Measurements from ENCODE around the gene CD48. TPM values are rescaled to one million over a fixed set of nuclear protein-coding genes. Genes with fewer than 3 reads are reported as not detected.

The CD48 gene
- total RNA-seq, 1 donor from 2014 or later, result not detected

- H3K27ac Mint-ChIP-seq (ENCODE audit: unreplicated experiment), result no peak overlapping the region
- H3K4me1 Mint-ChIP-seq (ENCODE audit: low read depth, unreplicated experiment), result no peaks in the 10 kb centered on the region
Observed at GRCh38 chr1:160745551-160745950, 33.9 kb upstream of the CD48 start.

DNA sequence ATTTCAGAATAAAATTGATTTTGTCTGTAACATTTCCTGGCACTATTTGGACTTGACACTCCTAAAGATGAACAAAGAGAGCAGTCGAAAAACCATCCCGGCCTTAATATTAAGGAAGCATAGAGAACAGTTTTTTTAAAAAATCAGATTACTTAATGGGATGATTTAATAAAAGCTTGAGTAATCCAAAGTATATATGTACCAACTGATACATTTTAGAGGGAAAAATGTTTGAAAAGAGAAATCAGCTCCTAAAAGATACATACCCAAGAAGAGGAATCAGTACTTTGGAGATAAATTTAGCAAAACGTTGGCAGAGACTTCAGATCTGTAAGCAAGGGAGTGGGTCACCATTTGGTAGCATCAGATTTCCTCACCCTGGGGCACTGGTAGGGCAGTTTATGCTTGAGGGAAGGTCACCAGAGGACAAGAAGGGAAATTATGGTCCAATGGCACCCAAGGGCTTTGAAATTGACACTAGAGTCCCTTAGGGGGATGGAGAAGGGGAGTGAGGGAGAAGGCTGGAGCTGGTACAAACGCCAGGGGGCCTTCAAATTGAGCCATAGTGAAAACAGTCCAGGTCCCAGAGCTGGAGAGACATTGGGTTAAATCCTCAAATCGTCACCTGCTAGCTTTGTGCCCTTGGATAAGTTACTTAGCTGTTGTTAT, 33.4 kb upstream of the CD48 start:
- Mint-ChIP-seq H3K27ac (ENCODE audit: unreplicated experiment) (no peak overlapping the region), H3K4me1 (ENCODE audit: low read depth, unreplicated experiment) (no peaks in the 10 kb centered on the region), H3K9me3 (ENCODE audit: unreplicated experiment) (peaks cover 2% of the 10 kb centered on the region), H3K4me3 (ENCODE audit: unreplicated experiment) (no peak overlapping the region), H3K27me3 (ENCODE audit: unreplicated experiment) (peaks cover 2% of the 10 kb centered on the region), H3K36me3 (ENCODE audit: unreplicated experiment) (no peaks in the 10 kb centered on the region)
- no peak for DNase-seq
- TF ChIP-seq, protein P1, sequence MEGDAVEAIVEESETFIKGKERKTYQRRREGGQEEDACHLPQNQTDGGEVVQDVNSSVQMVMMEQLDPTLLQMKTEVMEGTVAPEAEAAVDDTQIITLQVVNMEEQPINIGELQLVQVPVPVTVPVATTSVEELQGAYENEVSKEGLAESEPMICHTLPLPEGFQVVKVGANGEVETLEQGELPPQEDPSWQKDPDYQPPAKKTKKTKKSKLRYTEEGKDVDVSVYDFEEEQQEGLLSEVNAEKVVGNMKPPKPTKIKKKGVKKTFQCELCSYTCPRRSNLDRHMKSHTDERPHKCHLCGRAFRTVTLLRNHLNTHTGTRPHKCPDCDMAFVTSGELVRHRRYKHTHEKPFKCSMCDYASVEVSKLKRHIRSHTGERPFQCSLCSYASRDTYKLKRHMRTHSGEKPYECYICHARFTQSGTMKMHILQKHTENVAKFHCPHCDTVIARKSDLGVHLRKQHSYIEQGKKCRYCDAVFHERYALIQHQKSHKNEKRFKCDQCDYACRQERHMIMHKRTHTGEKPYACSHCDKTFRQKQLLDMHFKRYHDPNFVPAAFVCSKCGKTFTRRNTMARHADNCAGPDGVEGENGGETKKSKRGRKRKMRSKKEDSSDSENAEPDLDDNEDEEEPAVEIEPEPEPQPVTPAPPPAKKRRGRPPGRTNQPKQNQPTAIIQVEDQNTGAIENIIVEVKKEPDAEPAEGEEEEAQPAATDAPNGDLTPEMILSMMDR (IDR thresholded peaks at IDR 0.05; ENCODE audit: partially characterized antibody, unreplicated experiment), result no peak

More at GRCh38 chr1:160745551-160745950, 33.9 kb upstream of the CD48 start:
- no peaks in the 10 kb centered on the region for H3K36me3 Mint-ChIP-seq (ENCODE audit: unreplicated experiment)
- H3K4me3 Mint-ChIP-seq (ENCODE audit: unreplicated experiment), result no peak overlapping the region
- TF ChIP-seq, protein P1 (IDR thresholded peaks at IDR 0.05; ENCODE audit: partially characterized antibody, unreplicated experiment), result no peak
- H3K27me3 Mint-ChIP-seq (ENCODE audit: unreplicated experiment), result peaks cover 3% of the 10 kb centered on the region
- H3K9me3 Mint-ChIP-seq (ENCODE audit: unreplicated experiment), result peaks cover 2% of the 10 kb centered on the region
- no peak for DNase-seq

DNA sequence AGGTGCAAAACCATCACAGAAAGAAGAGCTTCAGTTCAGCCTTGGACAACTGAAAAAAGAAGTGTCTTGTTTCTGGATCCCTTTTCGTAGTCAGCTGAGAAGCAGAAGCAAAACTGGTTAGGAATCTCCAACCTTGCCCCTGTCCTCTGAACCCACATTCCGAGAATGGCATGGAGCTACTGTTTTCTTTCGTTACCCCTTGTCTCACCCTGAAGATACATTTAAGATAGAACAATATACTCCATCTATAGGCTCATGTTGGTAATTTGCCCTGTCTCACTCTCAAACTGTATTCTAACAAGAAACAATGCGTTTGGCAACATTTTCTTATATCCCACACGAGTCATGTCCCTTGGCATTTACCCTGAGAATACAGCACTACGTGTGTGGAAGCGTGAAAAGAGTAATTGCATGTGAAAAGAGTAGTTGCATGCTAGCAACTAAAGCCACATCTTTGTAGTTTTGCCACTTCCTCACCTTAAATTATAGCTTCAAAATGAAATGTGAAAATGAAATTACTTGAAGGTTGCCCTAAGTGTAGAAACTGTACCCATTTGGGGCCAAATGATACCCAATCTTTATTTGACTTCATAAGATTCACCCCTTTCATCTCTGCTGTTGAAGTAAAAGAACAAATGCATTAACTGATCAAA, 32.7 kb upstream of the CD48 start:
- Mint-ChIP-seq H3K4me1 (ENCODE audit: low read depth, unreplicated experiment) (no peaks in the 10 kb centered on the region), H3K9me3 (ENCODE audit: unreplicated experiment) (peaks cover 2% of the 10 kb centered on the region), H3K4me3 (ENCODE audit: unreplicated experiment) (no peak overlapping the region), H3K27me3 (ENCODE audit: unreplicated experiment) (peaks cover 2% of the 10 kb centered on the region), H3K27ac (ENCODE audit: unreplicated experiment) (no peak overlapping the region), H3K36me3 (ENCODE audit: unreplicated experiment) (no peaks in the 10 kb centered on the region)
- no peak for DNase-seq
- TF ChIP-seq, protein P1 (IDR thresholded peaks at IDR 0.05; ENCODE audit: partially characterized antibody, unreplicated experiment), result no peak

- H3K27me3 Mint-ChIP-seq (ENCODE audit: unreplicated experiment), result no peaks in the 10 kb centered on the region
- no peak overlapping the region for H3K27ac Mint-ChIP-seq (ENCODE audit: unreplicated experiment)
- DNase-seq, result no peak
- TF ChIP-seq, protein P1 (IDR thresholded peaks at IDR 0.05; ENCODE audit: partially characterized antibody, unreplicated experiment), result no peak
- H3K4me1 Mint-ChIP-seq (ENCODE audit: low read depth, unreplicated experiment), result no peaks in the 10 kb centered on the region
- no peaks in the 10 kb centered on the region for H3K36me3 Mint-ChIP-seq (ENCODE audit: unreplicated experiment)
- H3K9me3 Mint-ChIP-seq (ENCODE audit: unreplicated experiment), result peaks cover 2% of the 10 kb centered on the region
- no peak overlapping the region for H3K4me3 Mint-ChIP-seq (ENCODE audit: unreplicated experiment)
Observed at GRCh38 chr1:160743266-160743665, 31.6 kb upstream of the CD48 start.

Data from glutamatergic neuron (in vitro differentiated cells).